ENCODE data around the gene PLB1. TPM values are rescaled to one million over a fixed set of nuclear protein-coding genes. Genes with fewer than 3 reads are reported as not detected.

Gene PLB1
- total RNA-seq, 6 experiments from 2014 or later, result 0.66 to 1.9 (median 1.1) TPM

DNA sequence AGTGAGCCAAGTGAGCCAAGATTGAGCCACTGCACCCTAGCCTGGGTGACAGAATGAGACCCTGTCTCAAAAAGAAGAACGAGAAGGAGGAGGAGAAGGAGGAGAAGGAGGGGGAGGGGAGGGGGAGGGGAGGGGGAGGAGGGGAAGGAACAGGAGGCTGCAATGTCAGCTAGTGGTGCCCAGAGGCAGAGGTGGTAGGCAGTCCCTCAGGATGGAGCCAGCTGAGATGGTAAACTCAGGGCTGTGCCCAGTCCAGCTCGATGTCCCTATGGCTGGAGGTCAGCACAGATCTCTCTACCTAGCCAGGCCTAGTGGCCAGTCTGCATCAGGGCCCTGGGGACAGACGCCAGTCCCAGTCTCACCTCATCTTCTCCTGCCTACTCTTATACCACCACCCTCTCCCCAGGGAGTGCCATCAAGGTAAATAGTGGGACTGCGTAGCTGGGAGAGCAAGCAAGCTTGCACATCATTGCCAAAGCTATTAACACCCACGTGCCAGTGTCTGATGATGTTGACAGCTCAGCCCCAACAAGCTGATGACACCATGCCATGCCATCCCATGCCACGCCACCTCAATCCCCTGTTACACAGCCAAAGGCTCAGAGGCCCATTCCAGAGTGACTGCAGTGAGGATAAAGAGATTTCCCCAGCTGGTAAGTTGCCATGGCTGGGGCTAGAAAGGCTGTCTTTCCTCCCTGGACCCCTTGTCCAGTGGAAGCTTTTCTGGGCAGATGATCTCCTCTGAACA is 7.6 kb upstream of the PLB1 start:
- H3K27ac ChIP-seq, result no peak overlapping the region
- intact Hi-C loops (cut with DNase I), result no loop called here
- H3K4me1 ChIP-seq, result no peaks in the 10 kb centered on the region
- no peaks in the 10 kb centered on the region for H3K36me3 ChIP-seq
- H3K4me3 ChIP-seq, result no peak overlapping the region
- 70% methylated on average over 2 of the region's 6 CpGs for WGBS (ENCODE audit: insufficient coverage, low coverage, low lambda C conversion rate, missing lambda C conversion rate)
- ATAC-seq, result no peak
- no peaks in the 10 kb centered on the region for H3K27me3 ChIP-seq
- TF ChIP-seq, protein P1, sequence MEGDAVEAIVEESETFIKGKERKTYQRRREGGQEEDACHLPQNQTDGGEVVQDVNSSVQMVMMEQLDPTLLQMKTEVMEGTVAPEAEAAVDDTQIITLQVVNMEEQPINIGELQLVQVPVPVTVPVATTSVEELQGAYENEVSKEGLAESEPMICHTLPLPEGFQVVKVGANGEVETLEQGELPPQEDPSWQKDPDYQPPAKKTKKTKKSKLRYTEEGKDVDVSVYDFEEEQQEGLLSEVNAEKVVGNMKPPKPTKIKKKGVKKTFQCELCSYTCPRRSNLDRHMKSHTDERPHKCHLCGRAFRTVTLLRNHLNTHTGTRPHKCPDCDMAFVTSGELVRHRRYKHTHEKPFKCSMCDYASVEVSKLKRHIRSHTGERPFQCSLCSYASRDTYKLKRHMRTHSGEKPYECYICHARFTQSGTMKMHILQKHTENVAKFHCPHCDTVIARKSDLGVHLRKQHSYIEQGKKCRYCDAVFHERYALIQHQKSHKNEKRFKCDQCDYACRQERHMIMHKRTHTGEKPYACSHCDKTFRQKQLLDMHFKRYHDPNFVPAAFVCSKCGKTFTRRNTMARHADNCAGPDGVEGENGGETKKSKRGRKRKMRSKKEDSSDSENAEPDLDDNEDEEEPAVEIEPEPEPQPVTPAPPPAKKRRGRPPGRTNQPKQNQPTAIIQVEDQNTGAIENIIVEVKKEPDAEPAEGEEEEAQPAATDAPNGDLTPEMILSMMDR (IDR thresholded peaks at IDR 0.05), result no peak
- no peak for TF ChIP-seq POLR2A (IDR thresholded peaks at IDR 0.05)
- DNase-seq, result peak in 1 of 3 donors; percentile 36
- no peaks in the 10 kb centered on the region for H3K9me3 ChIP-seq

GRCh38 chr2:28488858-28489575 is 6.8 kb upstream of the PLB1 start:
- ATAC-seq (no peak), DNase-seq (peak in 1 of 3 donors; percentile 22)
- Histone ChIP-seq H3K4me1 (no peaks in the 10 kb centered on the region), H3K27ac (no peak overlapping the region), H3K27me3 (no peaks in the 10 kb centered on the region), H3K36me3 (no peaks in the 10 kb centered on the region), H3K4me3 (no peak overlapping the region), H3K9me3 (no peaks in the 10 kb centered on the region)
- TF ChIP-seq, protein P1 (IDR thresholded peaks at IDR 0.05), result no peak
- TF ChIP-seq POLR2A (IDR thresholded peaks at IDR 0.05), result no peak
- 100% methylated on average over 1 of the region's 4 CpGs for WGBS (ENCODE audit: insufficient coverage, low coverage, low lambda C conversion rate, missing lambda C conversion rate)
- intact Hi-C loops (cut with DNase I), result no loop called here

DNA sequence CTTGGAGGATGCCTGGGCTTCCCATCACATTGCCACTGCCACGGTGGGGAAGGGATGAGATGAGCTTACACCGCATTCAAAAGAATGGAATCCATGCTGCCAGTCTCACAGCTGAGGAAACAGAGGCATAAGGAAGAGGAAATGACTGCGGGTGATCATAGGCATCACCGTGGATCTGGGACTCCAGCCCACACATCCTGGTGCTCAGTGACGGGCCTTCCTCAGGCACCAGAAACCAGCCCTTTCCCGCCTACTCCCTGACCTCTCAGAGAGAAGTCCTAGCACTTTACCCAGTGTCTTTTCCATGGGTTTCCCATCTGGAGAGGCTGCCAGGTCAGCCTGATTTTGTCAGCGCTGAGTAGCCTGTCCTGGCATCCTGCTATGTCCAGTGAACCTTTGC is 5.3 kb upstream of the PLB1 start:
- H3K36me3 ChIP-seq, result no peaks in the 10 kb centered on the region
- no peaks in the 10 kb centered on the region for H3K9me3 ChIP-seq
- intact Hi-C loops (cut with DNase I), result no loop called here
- H3K4me3 ChIP-seq, result no peak overlapping the region
- DNase-seq (peak in 1 of 3 donors; percentile 19), ATAC-seq (no peak)
- no peak for TF ChIP-seq POLR2A (IDR thresholded peaks at IDR 0.05)
- TF ChIP-seq, protein P1 (IDR thresholded peaks at IDR 0.05), result no peak
- H3K4me1 ChIP-seq, result no peaks in the 10 kb centered on the region
- WGBS (ENCODE audit: insufficient coverage, low coverage, low lambda C conversion rate, missing lambda C conversion rate), result 20% methylated on average over 1 of the region's 7 CpGs
- no peak overlapping the region for H3K27ac ChIP-seq
- H3K27me3 ChIP-seq, result no peaks in the 10 kb centered on the region

DNA sequence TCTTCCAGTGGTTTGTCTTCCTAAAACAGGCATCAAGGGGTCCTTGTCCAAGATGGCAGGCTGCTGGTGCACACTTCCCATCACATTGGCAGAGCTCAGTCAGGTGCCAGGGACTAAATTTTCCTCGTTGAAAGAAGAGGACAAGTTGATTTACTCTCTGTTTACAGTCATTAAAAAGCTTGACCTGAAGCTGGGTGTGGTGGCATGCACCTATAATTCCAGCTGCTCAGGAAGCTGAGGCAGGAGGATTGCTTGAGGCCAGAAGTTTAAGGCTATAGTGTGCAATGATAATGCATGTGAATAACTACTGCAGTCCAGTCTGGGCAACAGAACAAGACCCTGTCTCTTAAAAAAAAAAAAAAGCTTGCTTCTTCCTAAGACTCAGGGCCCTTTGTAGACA is 3.6 kb upstream of the PLB1 start:
- WGBS (ENCODE audit: insufficient coverage, low coverage, low lambda C conversion rate, missing lambda C conversion rate), result 75% methylated on average over 1 of the region's 1 CpG
- no peak overlapping the region for H3K4me3 ChIP-seq
- ATAC-seq, result no peak
- intact Hi-C loops (cut with DNase I), result no loop called here
- DNase-seq, result no peak
- H3K9me3 ChIP-seq, result no peaks in the 10 kb centered on the region
- no peaks in the 10 kb centered on the region for H3K4me1 ChIP-seq
- H3K36me3 ChIP-seq, result no peaks in the 10 kb centered on the region
- no peak overlapping the region for H3K27ac ChIP-seq
- TF ChIP-seq, protein P1 (IDR thresholded peaks at IDR 0.05), result no peak
- no peak for TF ChIP-seq POLR2A (IDR thresholded peaks at IDR 0.05)
- no peaks in the 10 kb centered on the region for H3K27me3 ChIP-seq

Measured in right lobe of liver (tissue), 6 donors.